Measurements from ENCODE around the gene ZFP92.

DNA sequence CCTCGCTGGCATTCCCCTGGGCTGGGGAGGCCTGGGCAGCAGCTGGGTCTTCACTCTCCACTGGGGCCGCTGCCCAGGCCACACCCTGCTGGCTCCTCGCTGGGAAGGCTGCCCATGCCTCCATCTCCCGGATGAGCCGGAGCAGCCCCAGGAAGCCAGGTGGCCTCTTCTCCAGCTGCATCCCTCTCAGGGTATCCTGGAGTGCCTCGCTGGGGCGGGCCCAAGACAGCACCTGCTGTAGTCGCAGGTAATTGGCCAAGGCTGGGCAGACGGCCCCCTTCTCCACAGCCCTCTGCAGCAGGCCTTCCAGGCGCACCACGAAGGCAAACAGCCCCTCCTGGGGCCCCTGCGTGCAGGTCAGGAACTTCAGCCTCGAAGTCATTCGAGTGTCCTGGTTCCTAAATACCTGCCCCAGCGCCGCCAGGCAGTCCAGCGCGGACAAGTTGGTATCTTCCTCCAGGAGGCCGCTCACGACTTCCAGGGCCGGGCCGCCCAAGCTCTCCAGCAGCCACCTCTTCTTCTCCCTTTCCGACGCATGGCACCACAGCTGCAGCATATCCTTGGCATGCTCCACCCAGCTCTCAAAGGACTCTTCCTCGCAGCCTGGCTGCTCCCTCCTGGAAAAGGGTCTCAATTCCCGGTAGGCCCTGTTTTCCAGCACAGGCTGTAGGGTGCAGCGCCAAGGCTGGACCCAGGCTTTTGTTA is 13.9 kb upstream of the ZFP92 start:
- TF ChIP-seq, protein P1, sequence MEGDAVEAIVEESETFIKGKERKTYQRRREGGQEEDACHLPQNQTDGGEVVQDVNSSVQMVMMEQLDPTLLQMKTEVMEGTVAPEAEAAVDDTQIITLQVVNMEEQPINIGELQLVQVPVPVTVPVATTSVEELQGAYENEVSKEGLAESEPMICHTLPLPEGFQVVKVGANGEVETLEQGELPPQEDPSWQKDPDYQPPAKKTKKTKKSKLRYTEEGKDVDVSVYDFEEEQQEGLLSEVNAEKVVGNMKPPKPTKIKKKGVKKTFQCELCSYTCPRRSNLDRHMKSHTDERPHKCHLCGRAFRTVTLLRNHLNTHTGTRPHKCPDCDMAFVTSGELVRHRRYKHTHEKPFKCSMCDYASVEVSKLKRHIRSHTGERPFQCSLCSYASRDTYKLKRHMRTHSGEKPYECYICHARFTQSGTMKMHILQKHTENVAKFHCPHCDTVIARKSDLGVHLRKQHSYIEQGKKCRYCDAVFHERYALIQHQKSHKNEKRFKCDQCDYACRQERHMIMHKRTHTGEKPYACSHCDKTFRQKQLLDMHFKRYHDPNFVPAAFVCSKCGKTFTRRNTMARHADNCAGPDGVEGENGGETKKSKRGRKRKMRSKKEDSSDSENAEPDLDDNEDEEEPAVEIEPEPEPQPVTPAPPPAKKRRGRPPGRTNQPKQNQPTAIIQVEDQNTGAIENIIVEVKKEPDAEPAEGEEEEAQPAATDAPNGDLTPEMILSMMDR (conservative IDR thresholded peaks at IDR 0.05): no peak
- TF ChIP-seq EZH2 (IDR thresholded peaks at IDR 0.05; ENCODE audit: low read depth): no peak
